GM08714 (cell line): ENCODE results near the gene ARHGAP8.

Experiments
- H3K4me3 ChIP-seq: fragments of 200-500 bp; sonication (Bioruptor generic); 2 replicates; pipeline ENCODE4 v1.5.1; 2014; ENCODE audit warnings: mild to moderate bottlenecking, low read length, inconsistent platforms
- ZNF274 ChIP-seq: IDR thresholded peaks from 2 replicates; pipeline ENCODE4 v1.6.1; 2012; ENCODE audit warnings: mild to moderate bottlenecking, low read depth, low read length

The ARHGAP8 gene

GRCh38 chr22:44730490-44731356, 21.7 kb upstream of the ARHGAP8 start:
- TF ChIP-seq ZNF274: no peak
- H3K4me3 ChIP-seq: no peak overlapping the region

GRCh38 chr22:44731357-44731970, 20.9 kb upstream of the ARHGAP8 start:
- H3K4me3 ChIP-seq: no peak overlapping the region
- no peak for TF ChIP-seq ZNF274

GRCh38 chr22:44732017-44732561, 20.3 kb upstream of the ARHGAP8 start:
- H3K4me3 ChIP-seq: no peak overlapping the region
- TF ChIP-seq ZNF274: no peak

GRCh38 chr22:44732661-44733060, 19.7 kb upstream of the ARHGAP8 start:
- TF ChIP-seq ZNF274: no peak
- H3K4me3 ChIP-seq: no peak overlapping the region

- no peak overlapping the region for H3K4me3 ChIP-seq
- no peak for TF ChIP-seq ZNF274
These were observed 18.8 kb upstream of the ARHGAP8 start for GRCh38 chr22:44733426-44734106.

GRCh38 chr22:44734278-44734677, 18.1 kb upstream of the ARHGAP8 start:
- no peak overlapping the region for H3K4me3 ChIP-seq
- no peak for TF ChIP-seq ZNF274

- H3K4me3 ChIP-seq: no peak overlapping the region
- no peak for TF ChIP-seq ZNF274
These were observed 17.4 kb upstream of the ARHGAP8 start for GRCh38 chr22:44734801-44735517.

- TF ChIP-seq ZNF274: no peak
- H3K4me3 ChIP-seq: no peak overlapping the region
These were observed 16.6 kb upstream of the ARHGAP8 start for GRCh38 chr22:44735518-44736428.

GRCh38 chr22:44736581-44737405, 15.6 kb upstream of the ARHGAP8 start:
- no peak overlapping the region for H3K4me3 ChIP-seq
- no peak for TF ChIP-seq ZNF274

- TF ChIP-seq ZNF274: no peak
These were observed 14.7 kb upstream of the ARHGAP8 start for GRCh38 chr22:44737406-44738346.

GRCh38 chr22:44738347-44738715, 14.0 kb upstream of the ARHGAP8 start:
- no peak for TF ChIP-seq ZNF274
- H3K4me3 ChIP-seq: no peak overlapping the region

More at GRCh38 chr22:44737406-44738346, 14.7 kb upstream of the ARHGAP8 start:
- H3K4me3 ChIP-seq: no peak overlapping the region
